ENCODE results near the gene GATD1. TPM values are rescaled to one million over a fixed set of nuclear protein-coding genes. Genes with fewer than 3 reads are reported as not detected.

The GATD1 gene
- total and polyA plus RNA-seq, 2 donors (not counting 1 experiment from before 2014, with no cell fraction given): 62.4 to 70.0 TPM

- H3K4me1 Mint-ChIP-seq: peaks cover 16% of the 10 kb centered on the region
- ATAC-seq (ENCODE audit: low read depth): no peak
- peak overlapping the region; percentile 85 for H2AFZ ChIP-seq (ENCODE audit: insufficient read depth, low read depth, low read length, poor library complexity, severe bottlenecking)
- TF ChIP-seq EZH2 (IDR thresholded peaks at IDR 0.05; ENCODE audit: borderline replicate concordance, insufficient read depth, low read depth, low read length, poor library complexity, severe bottlenecking): no peak
- TF ChIP-seq CTCF (IDR thresholded peaks at IDR 0.05): no peak
- H3K27ac ChIP-seq (ENCODE audit: low read length in 2 of 2): peak overlapping the region; percentile 31 to 77
- no peaks in the 10 kb centered on the region for H3K27me3 ChIP-seq (replicated peaks in 1 of 4; ENCODE audit: control extremely low read depth in 1 of 4, control insufficient read depth in 3 of 4, insufficient read depth in 4 of 4, low read length in 3 of 4)
- no peaks in the 10 kb centered on the region for H3K36me3 ChIP-seq (replicated peaks in 1 of 2; ENCODE audit: control extremely low read depth in 1 of 2, control insufficient read depth in 1 of 2, extremely low read depth in 1 of 2, insufficient read depth in 2 of 2, low read length in 1 of 2)
- peak; percentile 39 for DNase-seq
- H3K27me3 Mint-ChIP-seq: no peaks in the 10 kb centered on the region
- peak overlapping the region; percentile 88 for H3K4me3 Mint-ChIP-seq
- under 1% methylated on average over 18 of the region's 18 CpGs for WGBS (ENCODE audit: insufficient coverage)
- H3K4me1 ChIP-seq (ENCODE audit: control insufficient read depth in 2 of 2, insufficient read depth in 2 of 2, low read length in 2 of 2): peaks cover 17 to 27% of the 10 kb centered on the region in 2 donors
- H3K27ac Mint-ChIP-seq: peak overlapping the region; percentile 83
- no peaks in the 10 kb centered on the region for H3K9me3 ChIP-seq (ENCODE audit: control extremely low read depth in 1 of 3, control insufficient read depth in 2 of 3, insufficient read depth in 1 of 3, low read length in 2 of 3)
- CTCF ChIA-PET: interaction anchor here (0.8 to 1.9 kb wide), 9 partner anchors 16 to 193 kb away, joined by 3 to 13 read pairs (median 4); partner anchors contain the start of genes DEAF1 and TMEM80
- H3K9me3 Mint-ChIP-seq (ENCODE audit: insufficient read depth): no peaks in the 10 kb centered on the region
- H3K4me2 ChIP-seq (replicated peaks; ENCODE audit: low read depth, low read length, poor library complexity, severe bottlenecking): peak overlapping the region; percentile 97
- peak overlapping the region; percentile 54 to 88 (median 73) for H3K4me3 ChIP-seq (ENCODE audit: control extremely low read depth in 1 of 5, extremely low read depth in 1 of 5, insufficient read depth in 1 of 5, low read depth in 2 of 5, low read length in 4 of 5)
- intact Hi-C loops (cut with micrococcal nuclease): loop anchor here (5.0 kb wide), 1 partner anchor 186 kb away; the partner anchor contains the start of genes LMNTD2 and RASSF7
- peaks cover 46% of the 10 kb centered on the region for H4K20me1 ChIP-seq (ENCODE audit: control insufficient read depth, insufficient read depth, low read length, poor library complexity, severe bottlenecking)
- peak overlapping the region; percentile 73 for H3K9ac ChIP-seq (ENCODE audit: low read length)
- H3K79me2 ChIP-seq (ENCODE audit: control insufficient read depth, insufficient read depth, low read length): peaks cover 50% of the 10 kb centered on the region
- POLR2A ChIA-PET: interaction anchor here (1.4 kb wide), 1 partner anchor 53 kb away, joined by 4 read pairs; the partner anchor contains the start of genes DEAF1 and TMEM80
Observed at GRCh38 chr11:748007-748359, 29.3 kb downstream of the GATD1 start.
